Nephron progenitor cell (in vitro differentiated cells): Measurements from ENCODE around the gene CCT7.
"Not testable (repeated sequence)": the region's sequence is repeated elsewhere in the genome, so short reads cannot be mapped to it uniquely, and the experiment has no call there.

Experiments used
- DNase-seq: peaks from one replicate; pipeline ENCODE4 v3.0.0; 2021
- H3K27ac Mint-ChIP-seq: 2 replicates; pipeline ENCODE4 v1.8.0; 2021; ENCODE audit warnings: mild to moderate bottlenecking, moderate library complexity, mixed read lengths
- H3K27me3 Mint-ChIP-seq: 2 replicates; pipeline ENCODE4 v1.8.0; 2021; ENCODE audit warnings: mild to moderate bottlenecking, low read depth, mixed read lengths; ENCODE audit not compliant: poor library complexity
- H3K36me3 Mint-ChIP-seq: 2 replicates; pipeline ENCODE4 v1.8.0; 2021; ENCODE audit warnings: low read depth, mixed read lengths
- H3K4me1 Mint-ChIP-seq: 2 replicates; pipeline ENCODE4 v1.8.0; 2021; ENCODE audit warnings: mixed read lengths
- H3K4me3 Mint-ChIP-seq: 2 replicates; pipeline ENCODE4 v1.8.0; 2021; ENCODE audit warnings: mild to moderate bottlenecking, moderate library complexity, mixed read lengths
- H3K9me3 Mint-ChIP-seq: 2 replicates; pipeline ENCODE4 v1.8.0; 2021; ENCODE audit warnings: mild to moderate bottlenecking, moderate library complexity, mixed read lengths
- CTCF ChIP-seq: fragments of 200-600 bp; sonication (generic); IDR thresholded peaks from 2 replicates; pipeline ENCODE4 v1.5.0; 2021; ENCODE audit warnings: antibody characterized with exemption

CCT7 gene

GRCh38 chr2:73233932-73234832 lies at the start of gene CCT7:
Gene CCT7 (plus strand): TSS chr2:73234308. CDS start chr2:73234379, 71 bp downstream.
- DNase-seq: peak; percentile 78
- H3K9me3 Mint-ChIP-seq: no peaks in the 10 kb centered on the region
- peak within 1 kb of the TSS; percentile 100 for H3K27ac Mint-ChIP-seq
- no peak for TF ChIP-seq CTCF
- H3K4me1 Mint-ChIP-seq: peaks cover 39% of the 10 kb centered on the region
- H3K4me3 Mint-ChIP-seq: peak within 1 kb of the TSS; percentile 99
- peaks cover 4% of the 10 kb centered on the region for H3K27me3 Mint-ChIP-seq
- peaks cover 2% of the 10 kb centered on the region for H3K36me3 Mint-ChIP-seq

- no peak for DNase-seq
- no peak overlapping the region for H3K4me3 Mint-ChIP-seq
- H3K27me3 Mint-ChIP-seq: peaks cover 85% of the 10 kb centered on the region
- no peaks in the 10 kb centered on the region for H3K36me3 Mint-ChIP-seq
- TF ChIP-seq CTCF: no peak
- H3K9me3 Mint-ChIP-seq: peaks cover 8% of the 10 kb centered on the region
- H3K4me1 Mint-ChIP-seq: no peaks in the 10 kb centered on the region
- H3K27ac Mint-ChIP-seq: no peak overlapping the region
These were observed 48.1 kb upstream of the CCT7 start for GRCh38 chr2:73185965-73186364.

- Mint-ChIP-seq H3K4me3 (no peak overlapping the region), H3K27ac (no peak overlapping the region), H3K9me3 (peaks cover 8% of the 10 kb centered on the region), H3K4me1 (no peaks in the 10 kb centered on the region), H3K36me3 (no peaks in the 10 kb centered on the region), H3K27me3 (peaks cover 87% of the 10 kb centered on the region)
- no peak for TF ChIP-seq CTCF
- DNase-seq: no peak
These were observed 46.6 kb upstream of the CCT7 start for GRCh38 chr2:73187549-73187948.

GRCh38 chr2:73197579-73197978 lies 36.5 kb upstream of the CCT7 start:
- no peaks in the 10 kb centered on the region for H3K4me1 Mint-ChIP-seq
- H3K27me3 Mint-ChIP-seq: peaks cover 80% of the 10 kb centered on the region
- no peak for TF ChIP-seq CTCF
- peaks cover 10% of the 10 kb centered on the region for H3K9me3 Mint-ChIP-seq
- H3K4me3 Mint-ChIP-seq: no peak overlapping the region
- H3K36me3 Mint-ChIP-seq: no peaks in the 10 kb centered on the region
- no peak for DNase-seq
- H3K27ac Mint-ChIP-seq: no peak overlapping the region

GRCh38 chr2:73200281-73200680 lies 33.8 kb upstream of the CCT7 start:
- H3K36me3 Mint-ChIP-seq, H3K4me1 Mint-ChIP-seq, H3K4me3 Mint-ChIP-seq, H3K27ac Mint-ChIP-seq, DNase-seq: not testable (repeated sequence)
- H3K27me3 Mint-ChIP-seq: peaks cover 98% of the 10 kb centered on the region
- peaks cover 17% of the 10 kb centered on the region for H3K9me3 Mint-ChIP-seq

- Mint-ChIP-seq H3K4me3 (peak within 1 kb of the TSS; percentile 52), H3K36me3 (no peaks in the 10 kb centered on the region), H3K27ac (no peak within 1 kb of the TSS), H3K9me3 (peaks cover 17% of the 10 kb centered on the region), H3K4me1 (no peaks in the 10 kb centered on the region), H3K27me3 (peaks cover 100% of the 10 kb centered on the region)
- DNase-seq: peak; percentile 62
- no peak for TF ChIP-seq CTCF
These were observed 31.7 kb upstream of the CCT7 start, which contains the start of gene NOTO for GRCh38 chr2:73202156-73203054. Gene NOTO (plus strand): TSS chr2:73202574. CDS start chr2:73202667, 93 bp downstream.
